ENCODE results near the gene DUSP28.

DUSP28 gene

DNA sequence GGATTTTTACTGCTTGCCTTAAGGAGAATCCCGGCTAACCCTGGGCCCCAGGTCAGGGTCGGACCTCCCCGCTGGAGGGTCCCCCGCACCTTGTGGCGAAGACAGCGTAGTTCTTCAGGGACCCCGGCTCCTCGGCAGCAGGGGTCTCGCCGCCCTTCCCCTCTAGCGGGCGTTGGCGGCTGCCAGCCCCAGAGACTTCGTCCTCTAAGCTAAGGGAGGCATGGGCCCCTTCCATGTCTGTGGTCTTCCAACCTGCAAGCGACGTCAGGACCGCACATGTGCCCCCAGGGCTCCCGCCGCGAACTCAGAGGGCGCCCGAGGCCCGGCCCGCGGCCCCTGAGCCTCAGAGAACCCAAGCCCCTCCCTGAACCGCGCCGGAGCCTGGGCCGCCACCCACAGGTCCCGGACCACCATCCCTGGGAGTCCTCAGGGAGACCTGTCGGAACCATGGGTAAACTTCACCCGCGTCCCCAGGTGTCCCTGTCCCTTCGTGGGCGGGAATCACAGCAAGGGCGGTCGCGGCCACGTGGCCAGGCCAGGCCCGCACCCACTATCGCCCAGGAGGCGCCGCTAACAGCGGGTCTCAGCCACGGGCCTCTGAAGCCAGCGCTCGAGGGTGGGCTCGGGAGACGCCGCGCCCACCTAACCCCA lies 2.9 kb upstream of the DUSP28 start:
- CTCF ChIA-PET, result interaction anchor here (5.6 kb wide), 1 partner anchor 9 kb away, joined by 27 read pairs; no protein-coding TSS in a partner anchor
- POLR2A ChIA-PET, result interaction anchor here (0.8 kb wide), 1 partner anchor 29 kb away, joined by 3 read pairs; the partner anchor contains the start of gene CAPN10
- peak overlapping the region; percentile 57 for H3K4me3 ChIP-seq (ENCODE audit: low read depth, low read length)
- no peak for DNase-seq (ENCODE audit: low read depth, low spot score)
- TF ChIP-seq, protein P1, sequence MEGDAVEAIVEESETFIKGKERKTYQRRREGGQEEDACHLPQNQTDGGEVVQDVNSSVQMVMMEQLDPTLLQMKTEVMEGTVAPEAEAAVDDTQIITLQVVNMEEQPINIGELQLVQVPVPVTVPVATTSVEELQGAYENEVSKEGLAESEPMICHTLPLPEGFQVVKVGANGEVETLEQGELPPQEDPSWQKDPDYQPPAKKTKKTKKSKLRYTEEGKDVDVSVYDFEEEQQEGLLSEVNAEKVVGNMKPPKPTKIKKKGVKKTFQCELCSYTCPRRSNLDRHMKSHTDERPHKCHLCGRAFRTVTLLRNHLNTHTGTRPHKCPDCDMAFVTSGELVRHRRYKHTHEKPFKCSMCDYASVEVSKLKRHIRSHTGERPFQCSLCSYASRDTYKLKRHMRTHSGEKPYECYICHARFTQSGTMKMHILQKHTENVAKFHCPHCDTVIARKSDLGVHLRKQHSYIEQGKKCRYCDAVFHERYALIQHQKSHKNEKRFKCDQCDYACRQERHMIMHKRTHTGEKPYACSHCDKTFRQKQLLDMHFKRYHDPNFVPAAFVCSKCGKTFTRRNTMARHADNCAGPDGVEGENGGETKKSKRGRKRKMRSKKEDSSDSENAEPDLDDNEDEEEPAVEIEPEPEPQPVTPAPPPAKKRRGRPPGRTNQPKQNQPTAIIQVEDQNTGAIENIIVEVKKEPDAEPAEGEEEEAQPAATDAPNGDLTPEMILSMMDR (IDR thresholded peaks at IDR 0.05; ENCODE audit: insufficient read depth, low read length, missing control alignments), result no peak

DNA sequence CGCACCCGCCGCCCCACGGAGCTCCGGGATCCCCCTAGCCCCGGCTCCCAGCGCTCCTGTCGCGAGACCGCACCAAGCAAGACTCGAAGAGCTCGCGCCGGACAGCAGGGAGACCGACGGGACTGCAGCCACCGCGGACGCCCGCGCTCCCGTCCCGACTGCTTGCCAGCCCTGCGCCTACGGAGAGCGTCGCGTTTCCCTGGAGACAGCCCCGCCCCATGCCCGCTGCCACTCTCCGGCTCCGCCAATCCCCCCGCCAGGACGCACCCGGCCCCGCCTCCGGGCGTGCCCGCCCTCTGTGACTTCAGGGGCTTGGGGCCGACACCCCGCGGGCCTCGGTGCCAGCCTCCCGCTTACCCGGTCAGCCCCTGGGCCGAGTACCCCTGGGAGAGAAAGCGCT lies 2.3 kb upstream of the DUSP28 start, which contains the start of gene ANKMY1:
TSS of gene ANKMY1 (minus strand) at position 181 of the 400 bp plus-strand sequence. CDS start 653 bp downstream, outside the sequence.
- POLR2A ChIA-PET, result interaction anchor here (0.8 kb wide), 1 partner anchor 28 kb away, joined by 3 read pairs; the partner anchor contains the start of gene CAPN10
- CTCF ChIA-PET, result interaction anchor here (5.6 kb wide), 1 partner anchor 9 kb away, joined by 27 read pairs; no protein-coding TSS in a partner anchor
- no peak for DNase-seq (ENCODE audit: low read depth, low spot score)
- peak within 1 kb of the TSS; percentile 57 for H3K4me3 ChIP-seq (ENCODE audit: low read depth, low read length)
- TF ChIP-seq, protein P1 (IDR thresholded peaks at IDR 0.05; ENCODE audit: insufficient read depth, low read length, missing control alignments), result no peak

DNA sequence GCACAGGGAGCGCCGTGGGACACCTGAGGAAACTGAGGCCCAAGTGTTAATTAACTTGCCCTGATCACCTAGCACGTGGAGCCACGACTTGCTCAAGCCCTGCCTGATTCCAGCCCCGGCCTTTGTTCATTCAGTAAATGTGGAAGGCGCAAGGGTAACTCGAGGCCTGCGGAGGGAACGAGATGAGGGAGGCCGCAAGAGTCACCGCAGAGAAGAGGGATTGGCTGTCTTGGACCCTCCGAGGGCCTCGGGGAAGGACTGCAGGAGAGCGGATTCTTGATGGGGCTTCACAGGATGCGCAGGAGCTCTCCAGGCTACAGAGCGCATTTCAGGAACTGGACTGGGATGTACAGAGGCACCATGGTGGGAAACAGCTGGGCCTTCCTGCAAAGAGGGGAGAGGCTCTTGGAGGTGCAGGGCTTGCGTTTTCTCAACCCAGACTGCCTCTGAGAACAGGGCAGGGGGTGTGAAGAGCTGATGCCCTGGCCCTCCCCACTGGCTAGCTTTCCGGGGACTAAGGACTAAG lies 1.9 kb upstream of the DUSP28 start:
- POLR2A ChIA-PET, result interaction anchor here (0.8 kb wide), 1 partner anchor 28 kb away, joined by 3 read pairs; the partner anchor contains the start of gene CAPN10
- H3K4me3 ChIP-seq (ENCODE audit: low read depth, low read length), result peak overlapping the region; percentile 57
- no peak for DNase-seq (ENCODE audit: low read depth, low spot score)
- CTCF ChIA-PET, result interaction anchor here (1.7 to 5.6 kb wide), 2 partner anchors 8 to 44 kb away, joined by 8 to 27 read pairs; no protein-coding TSS in a partner anchor
- TF ChIP-seq, protein P1 (IDR thresholded peaks at IDR 0.05; ENCODE audit: insufficient read depth, low read length, missing control alignments), result no peak

DNA sequence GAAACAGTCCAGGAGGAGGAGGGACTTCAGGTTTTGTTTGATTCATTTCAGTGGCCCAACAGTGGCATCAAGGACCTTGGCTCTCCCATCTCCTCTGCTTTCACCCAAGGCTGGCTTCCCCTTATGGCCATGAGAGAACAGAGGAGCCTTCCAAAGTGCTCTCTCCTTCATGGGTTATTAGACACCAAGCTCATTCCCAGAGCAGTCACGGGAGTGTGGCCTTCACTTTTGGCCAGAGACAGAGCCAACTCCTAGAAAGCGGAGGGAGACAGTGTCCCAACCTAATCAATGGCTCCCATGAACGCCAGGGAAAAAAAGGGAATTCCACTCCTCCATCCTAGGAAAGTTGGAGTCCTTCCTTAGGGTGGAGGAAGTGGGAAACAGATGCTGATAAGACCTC lies 871 bp upstream of the DUSP28 start:
- POLR2A ChIA-PET, result no interaction called here
- no peak overlapping the region for H3K4me3 ChIP-seq (ENCODE audit: low read depth, low read length)

DNA sequence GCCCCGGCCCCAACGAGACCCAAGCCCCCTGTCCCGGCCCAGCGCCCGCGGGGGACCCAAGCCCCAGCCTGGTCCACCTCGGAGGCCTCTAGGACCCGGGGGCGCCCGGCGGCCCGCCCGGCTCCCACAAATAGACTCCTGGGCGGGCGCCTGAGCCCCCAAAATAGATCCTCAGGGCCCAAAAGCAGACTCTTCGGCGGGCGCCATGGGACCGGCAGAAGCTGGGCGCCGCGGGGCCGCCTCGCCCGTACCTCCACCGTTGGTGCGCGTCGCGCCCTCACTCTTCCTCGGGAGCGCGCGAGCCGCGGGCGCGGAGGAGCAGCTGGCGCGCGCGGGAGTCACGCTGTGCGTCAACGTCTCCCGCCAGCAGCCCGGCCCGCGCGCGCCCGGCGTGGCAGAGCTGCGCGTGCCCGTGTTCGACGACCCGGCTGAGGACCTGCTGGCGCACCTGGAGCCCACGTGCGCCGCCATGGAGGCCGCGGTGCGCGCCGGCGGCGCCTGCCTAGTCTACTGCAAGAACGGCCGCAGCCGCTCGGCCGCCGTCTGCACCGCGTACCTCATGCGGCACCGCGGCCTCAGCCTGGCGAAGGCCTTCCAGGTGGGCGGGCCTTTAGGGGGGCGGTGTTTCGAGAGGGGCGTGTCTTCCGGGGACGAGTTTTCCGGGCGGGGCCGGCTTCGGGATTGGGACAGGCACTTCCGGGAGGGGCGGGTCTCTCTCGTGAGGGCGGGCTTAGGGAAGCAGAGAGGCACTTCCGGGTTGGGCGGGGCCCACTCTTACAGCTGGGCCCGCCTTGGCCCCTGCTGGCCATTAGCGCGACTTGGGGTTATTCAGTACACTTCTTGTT lies 545 bp downstream of the DUSP28 start:
- peak; percentile 84 for DNase-seq (ENCODE audit: low read depth, low spot score)
- peak overlapping the region; percentile 69 for H3K4me3 ChIP-seq (ENCODE audit: low read depth, low read length)
- TF ChIP-seq, protein P1 (IDR thresholded peaks at IDR 0.05; ENCODE audit: insufficient read depth, low read length, missing control alignments), result peak; percentile 33
- POLR2A ChIA-PET, result interaction anchor here (0.8 to 1.4 kb wide), 3 partner anchors 19 to 305 kb away, joined by 3 to 10 read pairs (median 3); partner anchors contain the start of gene CAPN10
- CTCF ChIA-PET, result interaction anchor here (0.8 to 3.5 kb wide), 4 partner anchors 9 to 25 kb away, joined by 3 to 17 read pairs (median 4); partner anchors contain the start of gene CAPN10

More for the DNA sequence above, 871 bp upstream of the DUSP28 start:
- TF ChIP-seq, protein P1 (IDR thresholded peaks at IDR 0.05; ENCODE audit: insufficient read depth, low read length, missing control alignments), result no peak
- DNase-seq (ENCODE audit: low read depth, low spot score), result no peak
- CTCF ChIA-PET, result interaction anchor here (1.7 kb wide), 1 partner anchor 45 kb away, joined by 8 read pairs; no protein-coding TSS in a partner anchor
